Choroid plexus epithelial cell (primary cell): ENCODE results near the gene OSBPL5.
"Not testable (repeated sequence)": the region's sequence is repeated elsewhere in the genome, so short reads cannot be mapped to it uniquely, and the experiment has no call there.

Experiments
- DNase-seq: peaks from one replicate; pipeline ENCODE4 v3.0.0-alpha.2; 2010; ENCODE audit warnings: low read depth
- H3K4me3 ChIP-seq: 2 replicates; pipeline ENCODE4 v1.5.1; 2011; ENCODE audit warnings: low read depth, mild to moderate bottlenecking, control low read depth, low read length, moderate library complexity
- CTCF ChIP-seq: conservative IDR thresholded peaks from 2 replicates; pipeline ENCODE4 v1.5.1; 2011; ENCODE audit warnings: low read depth, mild to moderate bottlenecking, control low read depth, inconsistent platforms, low read length, moderate library complexity

Gene OSBPL5

GRCh38 chr11:3121931-3122774 lies 43.0 kb downstream of the OSBPL5 start:
- DNase-seq, result no peak
- no peak for TF ChIP-seq CTCF
- H3K4me3 ChIP-seq, result no peak overlapping the region

- DNase-seq, result no peak
Measured at GRCh38 chr11:3121416-3121815, 43.7 kb downstream of the OSBPL5 start.

GRCh38 chr11:3120071-3120792 lies 44.9 kb downstream of the OSBPL5 start:
- no peak for DNase-seq
- TF ChIP-seq CTCF, result no peak
- no peak overlapping the region for H3K4me3 ChIP-seq

More at GRCh38 chr11:3121416-3121815, 43.7 kb downstream of the OSBPL5 start:
- H3K4me3 ChIP-seq, result no peak overlapping the region
- TF ChIP-seq CTCF, result no peak

- DNase-seq, result no peak
- no peak for TF ChIP-seq CTCF
- H3K4me3 ChIP-seq, result no peak overlapping the region
Measured at GRCh38 chr11:3119141-3119821, 45.8 kb downstream of the OSBPL5 start.

- TF ChIP-seq CTCF, result no peak
- no peak overlapping the region for H3K4me3 ChIP-seq
- DNase-seq, result peak; percentile 35
Measured at GRCh38 chr11:3115321-3115720, 49.8 kb downstream of the OSBPL5 start.

GRCh38 chr11:3113661-3114060 lies 51.4 kb downstream of the OSBPL5 start:
- DNase-seq, H3K4me3 ChIP-seq: not testable (repeated sequence)

GRCh38 chr11:3111919-3112690 lies 53.0 kb downstream of the OSBPL5 start:
- peak; percentile 43 for DNase-seq
- TF ChIP-seq CTCF, result no peak
- no peak overlapping the region for H3K4me3 ChIP-seq
